WI38 (cell line): ENCODE measurements around the gene ADARB1.

Experiments used
- H3K4me3 ChIP-seq: 2 replicates; pipeline ENCODE4 v1.5.1; 2011; ENCODE audit warnings: low read depth, mild to moderate bottlenecking, control low read depth, low read length
- TF ChIP-seq, protein P1 (sequence below): IDR thresholded peaks from 2 replicates; pipeline ENCODE4 v1.5.1; 2012; ENCODE audit warnings: low read depth, mild to moderate bottlenecking, control low read depth, low read length

Gene ADARB1

DNA sequence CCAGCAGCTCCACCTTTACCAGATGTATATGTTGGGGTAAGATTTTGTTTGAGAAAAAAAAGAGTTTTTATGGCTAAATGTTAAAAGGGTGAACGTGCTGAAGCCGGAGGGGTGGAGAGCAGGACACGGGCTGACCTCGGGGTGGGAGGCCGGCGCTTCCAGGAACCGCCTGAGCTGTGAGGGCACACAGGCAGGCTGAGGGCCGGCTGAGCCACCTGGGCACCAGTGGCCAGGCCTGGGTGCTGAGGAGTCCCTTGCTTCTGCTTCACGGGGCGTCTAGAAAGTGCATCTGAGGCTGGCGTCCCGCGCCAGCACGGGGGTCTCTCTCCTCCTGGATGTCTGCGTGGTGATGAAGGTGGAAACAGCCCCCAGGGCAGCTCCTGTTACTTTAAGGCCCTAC is 33.6 kb upstream of the ADARB1 start:
- H3K4me3 ChIP-seq: no peak overlapping the region
- TF ChIP-seq, protein P1, sequence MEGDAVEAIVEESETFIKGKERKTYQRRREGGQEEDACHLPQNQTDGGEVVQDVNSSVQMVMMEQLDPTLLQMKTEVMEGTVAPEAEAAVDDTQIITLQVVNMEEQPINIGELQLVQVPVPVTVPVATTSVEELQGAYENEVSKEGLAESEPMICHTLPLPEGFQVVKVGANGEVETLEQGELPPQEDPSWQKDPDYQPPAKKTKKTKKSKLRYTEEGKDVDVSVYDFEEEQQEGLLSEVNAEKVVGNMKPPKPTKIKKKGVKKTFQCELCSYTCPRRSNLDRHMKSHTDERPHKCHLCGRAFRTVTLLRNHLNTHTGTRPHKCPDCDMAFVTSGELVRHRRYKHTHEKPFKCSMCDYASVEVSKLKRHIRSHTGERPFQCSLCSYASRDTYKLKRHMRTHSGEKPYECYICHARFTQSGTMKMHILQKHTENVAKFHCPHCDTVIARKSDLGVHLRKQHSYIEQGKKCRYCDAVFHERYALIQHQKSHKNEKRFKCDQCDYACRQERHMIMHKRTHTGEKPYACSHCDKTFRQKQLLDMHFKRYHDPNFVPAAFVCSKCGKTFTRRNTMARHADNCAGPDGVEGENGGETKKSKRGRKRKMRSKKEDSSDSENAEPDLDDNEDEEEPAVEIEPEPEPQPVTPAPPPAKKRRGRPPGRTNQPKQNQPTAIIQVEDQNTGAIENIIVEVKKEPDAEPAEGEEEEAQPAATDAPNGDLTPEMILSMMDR: no peak

DNA sequence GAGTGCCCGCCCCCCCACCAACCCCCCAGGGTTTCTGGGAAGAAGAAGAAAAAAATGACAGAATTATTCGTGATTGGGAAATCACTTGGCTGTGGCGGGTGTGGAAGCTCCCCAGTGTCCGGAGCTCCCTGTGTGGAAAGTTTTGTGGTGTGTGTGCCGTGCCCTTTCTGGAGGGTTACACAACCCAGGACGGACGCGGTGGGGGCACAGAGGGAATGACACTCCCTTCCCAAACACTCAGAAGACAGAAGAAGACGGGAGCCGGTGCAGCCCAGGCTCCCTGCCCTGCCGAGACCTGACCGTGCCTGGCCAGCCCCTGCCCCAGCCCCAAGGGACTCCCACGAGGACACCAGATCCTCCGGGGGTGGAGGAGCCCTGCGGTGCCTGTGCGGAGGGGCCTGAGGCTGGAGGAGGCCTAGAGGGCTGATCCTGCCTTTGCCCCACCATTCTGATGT is 33.0 kb upstream of the ADARB1 start:
- TF ChIP-seq, protein P1: no peak
- no peak overlapping the region for H3K4me3 ChIP-seq

DNA sequence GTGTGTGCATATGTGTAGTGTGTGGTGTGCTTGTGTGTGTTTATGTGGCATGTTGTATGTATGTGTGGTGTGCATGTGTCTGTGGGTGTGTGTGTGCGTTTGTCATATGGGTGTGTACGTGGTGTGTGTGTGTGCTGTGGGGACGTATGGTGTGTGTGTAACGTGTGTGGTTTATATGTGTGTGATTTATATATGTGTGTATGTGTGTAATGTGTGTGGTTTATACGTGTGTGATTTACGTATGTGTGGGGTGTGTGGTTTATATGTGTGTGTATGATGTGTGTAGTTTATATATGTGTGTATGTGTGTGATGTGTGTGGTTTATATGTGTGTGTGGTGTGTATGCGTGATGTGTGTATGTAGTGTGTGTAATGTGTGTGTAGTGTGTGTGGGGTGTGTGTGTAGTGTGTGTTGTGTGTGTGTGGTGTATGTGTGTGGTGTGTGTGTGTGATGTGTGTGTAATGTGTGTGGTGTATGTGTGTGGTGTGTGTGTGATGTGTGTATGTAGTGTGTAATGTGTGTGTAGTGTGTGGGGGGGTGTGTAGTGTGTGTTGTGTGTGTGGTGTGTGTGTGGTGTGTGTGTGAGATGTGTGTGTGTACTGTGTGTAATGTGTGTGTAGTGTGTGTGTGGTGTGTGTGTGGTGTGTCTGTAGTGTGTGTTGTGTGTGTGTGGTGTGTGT is 32.3 kb upstream of the ADARB1 start:
- TF ChIP-seq, protein P1: no peak
- H3K4me3 ChIP-seq: no peak overlapping the region

DNA sequence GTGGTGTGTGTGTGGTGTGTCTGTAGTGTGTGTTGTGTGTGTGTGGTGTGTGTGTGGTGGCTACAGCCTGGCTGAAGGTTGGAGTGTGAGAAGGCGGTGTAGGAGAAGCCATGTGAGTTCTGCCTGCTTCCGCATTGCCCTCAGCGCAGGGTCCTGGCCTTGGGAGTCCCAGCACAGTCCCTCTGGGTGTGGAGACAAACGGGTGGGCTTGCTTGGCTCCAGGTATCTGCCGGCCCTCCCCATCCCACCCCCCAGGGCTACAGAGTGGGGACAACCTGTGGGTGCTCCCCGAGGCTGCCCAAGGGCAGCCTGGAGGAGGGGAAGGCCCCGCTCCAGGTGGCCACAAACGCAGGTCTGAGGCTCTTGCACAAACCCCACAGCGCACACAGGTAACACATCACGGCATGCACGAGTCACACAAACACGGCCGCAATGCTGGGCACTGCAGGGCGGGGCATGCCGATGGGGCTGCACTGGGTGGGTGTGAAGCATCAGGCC is 31.7 kb upstream of the ADARB1 start:
- TF ChIP-seq, protein P1: no peak
- no peak overlapping the region for H3K4me3 ChIP-seq

DNA sequence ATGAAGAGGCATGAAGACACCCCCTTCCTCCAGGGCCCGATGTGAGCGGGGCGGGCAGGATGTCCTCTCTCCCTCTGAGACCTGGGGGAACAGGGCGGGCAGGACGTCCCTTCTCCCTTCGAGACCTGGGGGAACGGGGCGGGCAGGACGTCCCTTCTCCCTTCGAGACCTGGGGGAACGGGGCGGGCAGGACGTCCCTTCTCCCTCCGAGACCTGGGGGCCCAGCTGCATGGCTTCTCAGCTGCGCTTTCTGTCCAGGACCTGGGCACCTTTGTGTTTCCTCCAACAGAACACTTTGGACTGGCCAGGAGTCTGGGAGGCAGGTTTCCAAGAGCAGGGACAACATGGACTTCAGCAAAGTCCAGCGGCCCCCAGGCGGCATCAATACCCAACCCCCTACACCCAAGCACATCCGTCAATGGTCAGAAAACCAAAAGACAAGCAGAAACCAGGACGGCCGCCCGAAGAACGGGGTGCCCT is 30.8 kb upstream of the ADARB1 start:
- TF ChIP-seq, protein P1: no peak
- H3K4me3 ChIP-seq: no peak overlapping the region

DNA sequence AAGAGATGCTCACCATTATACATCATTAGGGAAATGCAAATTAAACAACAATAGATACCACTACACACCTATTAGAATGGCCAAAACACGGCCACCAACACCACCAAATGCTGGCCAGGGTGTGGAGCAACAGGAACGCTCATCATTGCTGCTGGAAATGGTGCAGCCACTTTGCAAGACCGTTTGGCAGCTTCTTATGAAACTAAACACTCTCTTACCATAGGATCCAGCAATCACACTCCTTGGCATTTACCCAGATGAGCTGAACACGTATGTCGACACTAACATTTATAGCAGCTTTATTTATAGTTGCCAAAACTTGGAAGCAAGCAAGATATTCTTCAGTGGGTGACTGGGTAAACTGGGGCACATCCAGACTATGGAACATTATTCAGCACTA is 28.9 kb upstream of the ADARB1 start:
- TF ChIP-seq, protein P1: no peak
- no peak overlapping the region for H3K4me3 ChIP-seq

DNA sequence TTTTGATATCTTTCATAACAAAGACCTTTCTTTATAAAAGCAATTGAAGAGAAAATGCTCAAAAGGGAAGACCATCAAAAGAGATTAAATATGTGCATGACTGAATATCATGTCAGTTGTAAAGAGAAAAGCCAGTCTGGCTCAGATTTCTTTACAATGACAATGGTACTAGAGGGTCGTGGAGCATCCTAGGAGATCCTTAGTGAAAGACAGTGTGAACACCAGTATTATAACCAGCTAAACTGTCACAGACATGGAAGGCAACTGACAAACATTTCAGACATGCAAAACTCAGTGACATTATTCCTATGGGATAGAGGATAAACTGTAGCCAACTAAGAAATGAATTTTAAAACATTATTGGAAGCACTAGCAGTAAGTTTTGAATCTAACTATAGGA is 27.1 kb upstream of the ADARB1 start:
- TF ChIP-seq, protein P1: no peak
- H3K4me3 ChIP-seq: no peak overlapping the region
